NCI-H2171 (cell line): ENCODE results near the gene CATSPERB.
"Not testable (repeated sequence)": the region's sequence is repeated elsewhere in the genome, so short reads cannot be mapped to it uniquely, and the experiment has no call there.

Experiments
- DNase-seq: peaks from one replicate; lab custom pipeline; 2025; lab: John Stamatoyannopoulos, UW

The CATSPERB gene

GRCh38 chr14:91732439-91732838 lies 553 bp upstream of the CATSPERB start:
- DNase-seq = no peak

GRCh38 chr14:91731018-91731417 lies 868 bp downstream of the CATSPERB start:
- DNase-seq = no peak

- DNase-seq = no peak
Measured at GRCh38 chr14:91729756-91730155, 2.1 kb downstream of the CATSPERB start.

- DNase-seq = no peak
Measured at GRCh38 chr14:91728616-91729183, 3.2 kb downstream of the CATSPERB start.

- no peak for DNase-seq
Measured at GRCh38 chr14:91727121-91727520, 4.8 kb downstream of the CATSPERB start.

- DNase-seq = no peak
Measured at GRCh38 chr14:91723501-91723900, 8.4 kb downstream of the CATSPERB start.

GRCh38 chr14:91722386-91722785 lies 9.5 kb downstream of the CATSPERB start:
- no peak for DNase-seq

GRCh38 chr14:91719839-91720238 lies 12.0 kb downstream of the CATSPERB start:
- DNase-seq = no peak

GRCh38 chr14:91716999-91717398 lies 14.9 kb downstream of the CATSPERB start:
- no peak for DNase-seq

- DNase-seq = no peak
Measured at GRCh38 chr14:91714805-91715204, 17.1 kb downstream of the CATSPERB start.

DNA sequence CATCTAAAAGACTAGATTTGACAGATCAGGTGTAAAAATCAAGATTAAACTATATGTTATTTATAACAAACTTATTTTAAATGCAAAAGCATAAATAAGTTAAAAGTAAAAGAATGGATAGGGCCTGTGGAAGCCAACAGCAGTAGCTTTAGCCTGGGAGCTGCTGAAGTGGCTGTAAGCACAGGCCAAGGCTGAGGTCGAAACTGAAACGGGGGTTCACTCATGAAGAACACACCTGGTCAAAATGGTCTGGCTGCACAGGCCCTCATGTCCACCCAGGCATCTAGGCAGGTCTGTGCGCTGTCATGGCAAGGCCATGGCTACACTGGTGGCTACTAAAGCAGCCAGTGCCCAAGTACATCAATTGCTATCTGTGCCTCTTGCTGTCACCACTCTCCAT lies 23.1 kb downstream of the CATSPERB start:
- no peak for DNase-seq

DNA sequence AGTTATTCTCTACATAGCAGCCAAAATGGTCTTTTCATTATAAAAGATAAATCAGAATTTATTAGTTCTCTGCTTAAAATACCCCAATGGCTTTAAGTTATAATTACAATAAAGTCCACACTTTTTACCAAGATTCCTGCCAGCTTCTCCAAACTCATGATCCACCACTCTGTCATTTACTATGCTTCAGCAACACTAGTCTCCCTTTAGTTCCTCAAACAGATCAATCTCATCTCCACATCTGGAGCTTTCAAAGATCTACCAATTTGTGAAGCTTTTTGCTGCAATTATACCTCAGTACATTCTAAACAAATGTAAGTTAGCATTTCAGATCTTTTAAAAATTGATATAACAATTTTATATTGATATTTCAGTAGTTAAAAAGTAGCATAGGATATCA lies 24.9 kb downstream of the CATSPERB start:
- DNase-seq = no peak

GRCh38 chr14:91694643-91695042 lies 37.2 kb downstream of the CATSPERB start:
- no peak for DNase-seq

- no peak for DNase-seq
Measured at GRCh38 chr14:91693346-91693745, 38.5 kb downstream of the CATSPERB start.

- DNase-seq = no peak
Measured at GRCh38 chr14:91692075-91692474, 39.8 kb downstream of the CATSPERB start.

GRCh38 chr14:91689608-91690007 lies 42.3 kb downstream of the CATSPERB start:
- DNase-seq = no peak

- DNase-seq = not testable (repeated sequence)
Measured at GRCh38 chr14:91687436-91687835, 44.5 kb downstream of the CATSPERB start.

GRCh38 chr14:91685600-91685999 lies 46.3 kb downstream of the CATSPERB start:
- DNase-seq = no peak

- DNase-seq = no peak
Measured at GRCh38 chr14:91681893-91682563, 49.9 kb downstream of the CATSPERB start.

DNA sequence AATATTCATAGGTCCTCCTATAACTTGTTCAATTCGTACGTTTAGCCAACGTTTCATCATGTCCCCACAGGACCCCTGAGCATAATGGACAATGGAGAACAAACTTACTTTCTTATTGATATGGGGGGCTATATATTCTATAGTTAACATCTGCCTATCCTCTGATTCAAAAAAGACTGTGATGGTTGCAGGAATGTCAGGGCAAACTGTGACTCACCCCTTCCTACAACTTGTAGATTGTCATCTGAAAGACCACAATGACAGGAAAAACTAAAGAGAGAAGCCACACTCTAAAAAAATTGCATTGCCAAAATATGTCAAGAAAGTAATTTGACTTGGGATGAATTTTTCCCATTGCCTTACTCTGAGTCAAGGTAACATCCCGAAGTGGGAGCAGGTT lies 50.8 kb downstream of the CATSPERB start:
- no peak for DNase-seq

DNA sequence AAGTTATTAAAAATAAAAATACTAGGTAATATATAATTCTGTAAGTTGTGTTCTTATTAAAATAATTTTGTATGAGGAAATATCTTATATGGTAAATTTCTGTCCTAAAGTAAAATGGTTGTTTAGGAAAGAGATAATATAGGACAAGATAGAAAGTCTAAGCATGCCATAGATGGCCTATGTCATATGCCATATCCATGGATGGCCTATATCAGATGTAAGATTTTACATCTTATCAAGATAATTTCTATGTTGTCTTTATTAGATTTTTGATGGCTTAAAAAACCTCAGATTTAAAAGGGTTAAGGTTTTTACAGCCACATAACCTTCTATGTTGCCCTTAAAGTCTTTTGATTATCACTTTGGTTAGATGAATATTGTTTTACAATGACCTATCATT lies 52.6 kb downstream of the CATSPERB start:
- DNase-seq = no peak

GRCh38 chr14:91677687-91678086 lies 54.2 kb downstream of the CATSPERB start:
- not testable (repeated sequence) for DNase-seq

DNA sequence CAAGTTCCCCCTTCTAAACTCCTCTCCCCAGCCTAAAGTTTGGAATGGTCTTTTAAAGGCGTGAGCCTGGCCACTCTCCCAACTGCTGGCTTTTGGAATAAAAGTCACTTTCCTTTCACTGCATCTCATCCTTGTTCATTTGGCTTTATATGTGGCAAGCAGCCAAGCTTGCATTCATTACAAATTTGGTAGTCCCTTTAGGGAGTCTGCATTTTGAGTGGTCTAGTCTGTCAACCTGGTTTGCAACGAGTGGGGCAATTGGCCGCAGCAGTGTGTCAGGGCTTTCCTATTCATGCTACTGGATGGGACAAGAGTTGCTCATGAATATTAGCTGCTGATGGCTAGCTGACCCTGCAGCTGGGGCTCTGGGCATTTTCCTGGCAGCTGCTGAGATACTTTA lies 57.0 kb downstream of the CATSPERB start:
- DNase-seq = no peak

- no peak for DNase-seq
Measured at GRCh38 chr14:91669867-91670266, 62.0 kb downstream of the CATSPERB start.
